Ramos (cell line): ENCODE measurements around the gene SPRN.

Experiments used
- in situ Hi-C: fragments of 300-500 bp; cut with MboI; formaldehyde crosslinking; loops from one replicate; pipeline ENCODE4 v1.14.3; 2022; ENCODE audit warnings: low sequenced_read_pairs; ENCODE audit not compliant: unreplicated experiment

The SPRN gene

GRCh38 chr10:133372507-133372906 is 51.9 kb downstream of the SPRN start:
- in situ Hi-C loops: no loop called here
